ENCODE data around the gene PIGP. TPM values are rescaled to one million over a fixed set of nuclear protein-coding genes. Genes with fewer than 3 reads are reported as not detected.
"Not testable (repeated sequence)": the region's sequence is repeated elsewhere in the genome, so short reads cannot be mapped to it uniquely, and the experiment has no call there.

PIGP gene
- total and polyA plus RNA-seq, 2 donors (not counting 3 experiments of a cell fraction or from before 2014, with no cell fraction given), result 11.4 to 18.9 TPM

- H3K4me1 ChIP-seq (ENCODE audit: control insufficient read depth, extremely low read depth, insufficient read depth, low read length); H3K4me3 ChIP-seq (replicated peaks in 1 of 3; ENCODE audit: insufficient read depth in 1 of 3, low read depth in 1 of 3, low read length in 3 of 3); H3K4me2 ChIP-seq (ENCODE audit: insufficient read depth, low read length); H3K9ac ChIP-seq (replicated peaks; ENCODE audit: extremely low read depth, insufficient read depth, low read length); H3K9me3 ChIP-seq (replicated peaks; ENCODE audit: control insufficient read depth, insufficient read depth, low read length); intact Hi-C loops (cut with micrococcal nuclease); DNase-seq (ENCODE audit: low read depth, low spot score); CTCF ChIA-PET; FAIRE-seq; H4K20me1 ChIP-seq (replicated peaks; ENCODE audit: control insufficient read depth, extremely low read depth, insufficient read depth, low read length); BruUV-seq (replicated peaks); H3K27me3 ChIP-seq (ENCODE audit: control insufficient read depth in 2 of 2, insufficient read depth in 2 of 2, low read length in 2 of 2); H2AFZ ChIP-seq (ENCODE audit: low read depth, low read length); H3K9me1 ChIP-seq (replicated peaks; ENCODE audit: control insufficient read depth, extremely low read depth, insufficient read depth, low read length); POLR2A ChIA-PET; H3K36me3 ChIP-seq (ENCODE audit: control insufficient read depth in 2 of 2, extremely low read depth in 1 of 2, insufficient read depth in 2 of 2, low read length in 2 of 2); H3K27ac ChIP-seq (ENCODE audit: insufficient read depth, low read depth, low read length); dilution Hi-C loops (cut with MboI; ENCODE audit: extremely low pct_ligation_motif_present, low sequenced_read_pairs); H3K79me2 ChIP-seq (ENCODE audit: control insufficient read depth, insufficient read depth, low read length): not testable (repeated sequence)
Measured at GRCh38 chr21:37111029-37111428, 38.2 kb upstream of the PIGP start.

- dilution Hi-C loops (cut with MboI; ENCODE audit: extremely low pct_ligation_motif_present, low sequenced_read_pairs) (no loop called here), intact Hi-C loops (cut with micrococcal nuclease) (no loop called here)
- Histone ChIP-seq H3K9ac (replicated peaks; ENCODE audit: extremely low read depth, insufficient read depth, low read length) (no peak overlapping the region), H4K20me1 (replicated peaks; ENCODE audit: control insufficient read depth, extremely low read depth, insufficient read depth, low read length) (no peaks in the 10 kb centered on the region), H3K4me2 (ENCODE audit: insufficient read depth, low read length) (no peak overlapping the region), H3K79me2 (ENCODE audit: control insufficient read depth, insufficient read depth, low read length) (peaks cover 2% of the 10 kb centered on the region), H2AFZ (ENCODE audit: low read depth, low read length) (no peak overlapping the region), H3K4me3 (replicated peaks in 1 of 3; ENCODE audit: insufficient read depth in 1 of 3, low read depth in 1 of 3, low read length in 3 of 3) (no peak overlapping the region), H3K9me1 (replicated peaks; ENCODE audit: control insufficient read depth, extremely low read depth, insufficient read depth, low read length) (no peaks in the 10 kb centered on the region), H3K9me3 (replicated peaks; ENCODE audit: control insufficient read depth, insufficient read depth, low read length) (no peaks in the 10 kb centered on the region), H3K4me1 (ENCODE audit: control insufficient read depth, extremely low read depth, insufficient read depth, low read length) (no peaks in the 10 kb centered on the region), H3K27me3 (ENCODE audit: control insufficient read depth in 2 of 2, insufficient read depth in 2 of 2, low read length in 2 of 2) (no peaks in the 10 kb centered on the region), H3K27ac (ENCODE audit: insufficient read depth, low read depth, low read length) (no peak overlapping the region), H3K36me3 (ENCODE audit: control insufficient read depth in 2 of 2, extremely low read depth in 1 of 2, insufficient read depth in 2 of 2, low read length in 2 of 2) (peaks cover 0 to 2% of the 10 kb centered on the region in 2 experiments)
- DNase-seq (ENCODE audit: low read depth, low spot score) (no peak), FAIRE-seq (no peak)
- TF ChIP-seq JUN (IDR thresholded peaks at IDR 0.05; ENCODE audit: borderline replicate concordance, insufficient read depth, insufficient read length, low read depth) (no peak), POLR2AphosphoS5 (IDR thresholded peaks at IDR 0.05; ENCODE audit: insufficient read depth, low read depth, low read length) (no peak), POLR2A (IDR thresholded peaks at IDR 0.05; ENCODE audit: low read depth, low read length) (no peak), CTCF (IDR thresholded peaks at IDR 0.05; ENCODE audit: extremely low read depth in 1 of 2, insufficient read depth in 1 of 2, low read depth in 1 of 2, low read length in 2 of 2) (no peak), GATA2 (IDR thresholded peaks at IDR 0.05; ENCODE audit: insufficient read depth, insufficient read length, low read depth, low read length) (no peak), FOS (IDR thresholded peaks at IDR 0.05; ENCODE audit: borderline replicate concordance, insufficient read depth, low read length) (no peak), EZH2 (IDR thresholded peaks at IDR 0.05; ENCODE audit: borderline replicate concordance, low read depth, low read length, severe bottlenecking) (no peak), MAX (IDR thresholded peaks at IDR 0.05; ENCODE audit: insufficient read depth, insufficient read length) (no peak), MYC (IDR thresholded peaks at IDR 0.05; ENCODE audit: low read depth, low read length) (no peak)
- no TSS peak for BruUV-seq (replicated peaks)
- ChIA-PET POLR2A (no interaction called here), CTCF (interaction anchor here (1.3 kb wide), 1 partner anchor 46 kb away, joined by 3 read pairs; no protein-coding TSS in a partner anchor)
Measured at GRCh38 chr21:37106998-37107397, 34.1 kb upstream of the PIGP start.

GRCh38 chr21:37102746-37103145 lies 29.9 kb upstream of the PIGP start:
- H3K4me3 ChIP-seq (replicated peaks in 1 of 3; ENCODE audit: insufficient read depth in 1 of 3, low read depth in 1 of 3, low read length in 3 of 3); H3K4me2 ChIP-seq (ENCODE audit: insufficient read depth, low read length); H3K9ac ChIP-seq (replicated peaks; ENCODE audit: extremely low read depth, insufficient read depth, low read length); H3K36me3 ChIP-seq (ENCODE audit: control insufficient read depth in 2 of 2, extremely low read depth in 1 of 2, insufficient read depth in 2 of 2, low read length in 2 of 2); BruUV-seq (replicated peaks); H3K27ac ChIP-seq (ENCODE audit: insufficient read depth, low read depth, low read length); dilution Hi-C loops (cut with MboI; ENCODE audit: extremely low pct_ligation_motif_present, low sequenced_read_pairs); POLR2A ChIA-PET; H2AFZ ChIP-seq (ENCODE audit: low read depth, low read length); H3K9me3 ChIP-seq (replicated peaks; ENCODE audit: control insufficient read depth, insufficient read depth, low read length); H4K20me1 ChIP-seq (replicated peaks; ENCODE audit: control insufficient read depth, extremely low read depth, insufficient read depth, low read length); CTCF ChIA-PET; FAIRE-seq; H3K9me1 ChIP-seq (replicated peaks; ENCODE audit: control insufficient read depth, extremely low read depth, insufficient read depth, low read length); intact Hi-C loops (cut with micrococcal nuclease); H3K4me1 ChIP-seq (ENCODE audit: control insufficient read depth, extremely low read depth, insufficient read depth, low read length); H3K27me3 ChIP-seq (ENCODE audit: control insufficient read depth in 2 of 2, insufficient read depth in 2 of 2, low read length in 2 of 2); H3K79me2 ChIP-seq (ENCODE audit: control insufficient read depth, insufficient read depth, low read length); DNase-seq (ENCODE audit: low read depth, low spot score): not testable (repeated sequence)

Measured in endothelial cell of umbilical vein (primary cell).